HG02981 (cell line): ENCODE measurements around the gene SAMD8.
"Not testable (repeated sequence)": the region's sequence is repeated elsewhere in the genome, so short reads cannot be mapped to it uniquely, and the experiment has no call there.

Experiments used
- ATAC-seq: cut with Tn5 transposase; IDR thresholded peaks from one replicate; pipeline ENCODE4 v1.9.1; 2021; ENCODE audit warnings: mild to moderate bottlenecking, moderate library complexity; ENCODE audit not compliant: unreplicated experiment

Gene SAMD8

GRCh38 chr10:75137533-75138438, 26.3 kb downstream of the SAMD8 start:
- peak; percentile 54 for ATAC-seq

DNA sequence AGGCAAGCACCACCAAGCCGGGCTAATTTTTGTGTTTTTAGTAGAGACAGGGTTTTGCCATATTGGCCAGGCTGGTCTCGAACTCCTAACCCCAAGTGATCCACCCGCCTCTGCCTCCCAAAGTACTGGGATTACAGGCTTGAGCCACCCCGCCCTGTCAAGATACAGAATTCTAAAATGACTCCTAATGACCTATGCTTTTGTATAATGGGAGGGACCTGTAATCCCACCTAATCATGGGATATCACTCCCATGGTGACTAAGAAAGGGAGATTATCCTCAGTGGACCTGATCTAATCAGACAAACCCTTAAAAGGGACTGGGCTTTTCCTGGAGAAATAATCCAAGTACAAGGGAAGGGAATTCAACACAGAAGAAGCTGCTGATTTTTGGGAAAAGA, 28.8 kb downstream of the SAMD8 start:
- no peak for ATAC-seq

GRCh38 chr10:75143353-75143752, 31.9 kb downstream of the SAMD8 start:
- no peak for ATAC-seq

DNA sequence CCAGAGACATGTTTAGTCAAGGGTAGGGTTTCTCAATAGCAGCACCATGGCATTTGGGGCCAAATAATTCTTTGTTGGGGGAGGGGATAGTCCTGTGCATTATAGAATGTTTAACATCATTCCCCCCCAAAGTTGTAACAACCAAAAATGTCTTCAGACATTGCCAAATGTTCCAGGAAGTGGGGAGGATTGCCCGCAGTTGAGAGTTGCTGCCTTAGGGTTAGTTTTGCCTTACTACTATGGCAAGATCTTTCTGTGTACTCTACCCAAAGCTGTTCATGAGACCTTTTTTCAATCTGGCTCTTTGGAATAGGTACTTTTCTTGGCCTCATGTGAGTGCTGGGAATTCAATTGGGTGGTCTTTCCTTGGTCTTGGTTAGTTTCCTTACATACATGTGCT, 34.1 kb downstream of the SAMD8 start:
- no peak for ATAC-seq

GRCh38 chr10:75146780-75147179, 35.3 kb downstream of the SAMD8 start:
- no peak for ATAC-seq

GRCh38 chr10:75150656-75151055, 39.2 kb downstream of the SAMD8 start:
- no peak for ATAC-seq

DNA sequence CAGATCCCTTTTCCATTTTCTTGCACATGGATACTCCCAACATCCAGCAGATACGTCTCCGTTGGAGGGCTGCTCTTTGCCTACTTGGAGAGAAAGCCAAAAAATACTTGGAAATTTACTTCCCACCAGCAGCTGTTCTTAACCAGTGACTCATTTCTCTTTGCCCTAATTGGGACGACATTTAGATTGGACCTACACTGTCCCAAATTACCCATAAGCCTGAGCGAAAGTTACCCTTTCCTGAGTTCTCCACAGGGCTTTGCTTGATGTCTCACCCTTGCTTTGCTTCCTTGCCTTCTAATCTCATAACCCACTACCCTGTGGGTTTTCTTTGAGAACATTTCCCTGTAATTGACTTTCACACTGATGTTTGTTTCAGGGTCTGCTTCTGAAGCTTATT, 48.1 kb downstream of the SAMD8 start:
- no peak for ATAC-seq

DNA sequence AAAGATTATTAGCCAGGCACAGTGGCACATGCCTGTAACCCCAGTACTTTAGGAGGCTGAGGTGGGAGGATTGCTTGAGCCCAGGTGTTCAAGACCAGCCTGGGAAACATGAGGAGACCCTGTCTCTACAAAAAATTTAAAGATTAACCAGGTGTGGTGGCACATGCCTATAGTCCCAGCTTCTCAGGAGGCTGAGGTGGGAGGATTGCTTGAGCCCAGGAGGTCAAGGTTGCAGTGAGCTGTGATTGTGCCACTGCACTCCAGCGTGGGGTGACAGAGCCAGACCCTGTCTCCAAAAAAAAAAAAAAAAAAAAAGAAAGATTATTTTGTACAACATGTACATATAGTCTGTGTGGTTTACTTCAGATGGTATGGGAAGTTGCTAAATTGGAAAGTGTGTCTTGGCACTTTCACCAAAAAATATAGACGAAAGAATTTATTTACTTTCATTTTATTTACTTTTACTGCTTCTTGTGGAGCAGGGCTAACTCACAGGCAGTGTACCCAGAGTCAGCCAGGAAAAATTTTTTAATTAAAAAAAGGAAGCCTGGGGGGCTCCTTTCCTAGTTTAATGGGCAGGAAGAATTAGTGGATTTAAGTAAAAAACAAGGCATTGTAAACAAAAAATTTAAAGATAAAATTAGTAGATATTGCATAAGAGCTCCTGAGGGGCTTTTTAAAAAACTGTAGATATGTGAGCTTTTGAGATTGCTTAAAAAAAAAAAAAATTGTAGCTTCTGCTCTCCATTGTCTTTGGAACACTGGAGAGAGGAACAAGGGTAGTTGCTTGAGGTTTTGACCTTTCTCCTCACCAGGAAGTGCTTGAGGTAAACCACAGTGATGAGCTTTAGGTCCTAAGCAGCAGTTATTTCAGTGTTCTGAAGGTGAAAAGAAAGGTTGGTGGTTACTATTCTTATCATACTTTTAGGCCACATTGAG, 54.5 kb downstream of the SAMD8 start:
- peak; percentile 80 for ATAC-seq

GRCh38 chr10:75166623-75166972, 55.1 kb downstream of the SAMD8 start:
- peak; percentile 37 for ATAC-seq

DNA sequence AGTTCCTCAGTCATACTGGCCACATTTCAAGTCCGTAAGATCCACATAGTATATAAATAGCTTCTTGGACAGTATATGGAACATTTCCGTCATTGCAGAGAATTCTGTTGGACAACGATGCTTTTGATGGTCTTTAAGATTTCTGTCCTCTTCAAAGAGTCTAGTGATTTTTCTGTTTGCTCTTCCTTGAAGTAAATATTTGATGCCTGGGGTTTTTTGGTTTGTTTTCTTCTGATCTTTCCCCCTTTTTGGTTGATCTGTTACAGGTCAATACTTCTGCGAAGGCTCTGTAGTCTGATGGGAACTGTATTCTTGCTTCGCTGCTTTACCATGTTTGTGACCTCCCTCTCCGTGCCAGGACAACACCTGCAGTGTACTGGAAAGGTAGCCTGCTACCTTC, 56.8 kb downstream of the SAMD8 start:
- ATAC-seq, result no peak

- ATAC-seq, result no peak
Measured at GRCh38 chr10:75170215-75170614, 58.8 kb downstream of the SAMD8 start.

DNA sequence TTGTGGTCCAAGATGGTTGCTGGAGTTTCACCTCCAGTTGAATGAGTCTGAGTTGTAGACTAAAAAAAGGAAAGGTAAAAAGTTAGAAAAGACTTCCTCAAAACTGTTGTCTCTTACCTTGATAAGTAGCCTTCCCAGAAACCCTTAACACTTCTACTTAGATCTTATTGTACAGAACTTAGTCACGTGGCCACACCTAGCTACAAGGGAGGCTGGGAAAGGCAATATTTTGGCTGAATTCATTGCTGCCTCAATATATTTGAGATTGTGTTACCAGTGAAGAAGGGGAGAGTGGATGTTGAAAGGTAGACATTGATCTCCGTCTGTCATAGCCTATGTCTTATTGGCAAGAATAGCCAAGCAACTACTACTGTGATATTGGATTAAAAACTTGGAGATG, 63.6 kb downstream of the SAMD8 start:
- ATAC-seq, result no peak

DNA sequence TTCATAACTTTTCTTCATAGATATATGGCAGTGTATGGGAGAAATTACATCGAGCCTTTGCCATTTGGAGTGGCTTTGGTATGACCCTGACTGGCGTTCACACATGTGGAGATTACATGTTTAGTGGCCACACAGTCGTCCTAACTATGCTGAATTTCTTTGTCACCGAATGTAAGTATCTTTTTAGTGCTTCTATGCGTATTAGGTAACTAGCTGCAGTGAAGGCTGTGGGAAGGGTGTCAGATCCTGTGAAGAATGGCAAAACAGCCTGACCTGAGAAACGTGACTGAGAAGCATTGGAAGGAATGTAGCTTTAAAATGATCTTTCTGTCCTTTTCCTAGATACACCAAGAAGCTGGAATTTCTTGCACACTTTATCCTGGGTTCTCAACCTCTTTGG, 64.6 kb downstream of the SAMD8 start:
- ATAC-seq, result no peak

- ATAC-seq, result no peak
Measured at GRCh38 chr10:75176736-75177135, 65.3 kb downstream of the SAMD8 start.

GRCh38 chr10:75179657-75180177, 68.3 kb downstream of the SAMD8 start:
- no peak for ATAC-seq

- ATAC-seq, result no peak
Measured at GRCh38 chr10:75180592-75180991, 69.1 kb downstream of the SAMD8 start.

GRCh38 chr10:75181073-75181472, 69.6 kb downstream of the SAMD8 start:
- ATAC-seq, result no peak

DNA sequence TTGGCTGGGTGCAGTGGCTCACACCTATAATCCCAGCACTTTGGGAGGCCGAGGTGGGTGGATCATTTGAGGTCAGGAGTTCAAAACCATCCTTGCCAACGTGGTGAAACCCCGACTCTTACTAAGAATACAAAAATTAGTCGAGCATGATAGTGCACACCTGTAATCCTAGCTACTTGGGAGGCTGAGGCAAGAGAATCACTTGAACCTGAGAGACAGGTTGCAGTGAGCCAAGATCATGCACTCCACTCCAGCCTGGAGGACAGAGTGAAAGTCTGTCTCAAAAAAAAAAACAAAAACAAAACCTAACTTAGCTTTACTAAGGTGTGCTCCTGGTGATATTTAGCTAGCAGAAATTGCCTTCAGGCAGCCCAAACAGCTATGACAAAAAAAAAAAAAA, 74.9 kb downstream of the SAMD8 start:
- ATAC-seq, result no peak

GRCh38 chr10:75187961-75188426, 76.5 kb downstream of the SAMD8 start:
- ATAC-seq, result no peak

DNA sequence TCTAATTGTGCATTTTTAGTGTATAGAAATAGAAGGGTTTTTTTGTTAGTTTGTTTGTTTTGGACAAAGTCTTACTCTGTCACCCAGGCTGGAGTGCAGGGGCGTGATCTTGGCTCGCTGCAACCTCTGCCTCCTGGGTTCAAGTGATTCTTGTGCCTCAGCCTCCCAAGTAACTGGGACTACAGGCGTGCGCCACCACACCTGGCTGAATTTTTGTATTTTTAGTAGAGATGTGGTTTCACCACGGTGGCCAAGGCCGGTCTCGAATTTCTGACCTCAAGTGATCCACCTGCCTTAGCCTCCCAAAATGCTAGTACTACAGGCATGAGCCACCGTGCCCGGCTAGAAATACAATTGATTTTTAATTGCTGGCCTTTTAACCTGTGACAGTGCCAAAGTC, 77.1 kb downstream of the SAMD8 start:
- not testable (repeated sequence) for ATAC-seq

DNA sequence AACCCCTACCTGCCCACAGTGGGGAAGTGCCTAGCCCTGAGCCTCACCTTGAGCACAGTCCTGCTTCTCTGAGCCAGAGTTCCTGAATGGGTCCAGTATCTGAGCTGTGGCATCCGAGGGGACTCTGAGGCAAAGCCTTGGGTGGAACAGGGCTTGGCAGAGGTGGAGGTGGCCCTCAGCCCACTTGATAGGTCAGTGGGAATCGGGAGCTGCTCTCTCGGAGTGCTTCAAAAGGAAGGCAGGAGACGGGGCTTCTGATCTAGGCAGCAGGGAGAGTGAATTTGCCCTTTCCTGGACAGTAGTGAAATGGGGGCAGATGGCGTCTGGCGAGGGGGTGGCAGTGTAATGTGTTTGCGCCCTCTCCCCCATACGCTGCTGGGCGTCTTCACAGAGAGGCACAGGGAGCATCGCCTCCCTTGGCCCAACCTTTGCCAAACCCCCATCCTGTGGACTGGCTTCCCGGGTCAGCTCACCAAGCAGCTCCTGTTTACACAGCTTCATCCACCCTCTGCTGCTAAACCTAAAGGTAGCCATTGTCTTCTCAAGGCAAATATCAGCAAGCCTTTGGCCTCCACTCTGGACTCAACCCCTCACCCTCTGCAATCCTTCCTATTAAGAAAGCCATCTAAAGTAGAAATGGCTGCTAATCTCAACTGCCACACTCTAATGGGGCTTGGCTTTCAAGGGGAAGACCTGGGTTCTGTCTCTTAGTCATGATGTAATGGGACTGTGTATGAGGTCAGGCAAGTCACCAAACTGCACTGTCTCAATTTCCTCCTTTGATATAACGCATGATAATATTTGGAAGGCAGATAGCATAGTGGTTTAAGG, 78.0 kb downstream of the SAMD8 start:
- ATAC-seq, result no peak
